Keratinocyte (primary cell): ENCODE results near the gene ZNF275. TPM values are rescaled to one million over a fixed set of nuclear protein-coding genes. Genes with fewer than 3 reads are reported as not detected.

Source experiments
- DNase-seq: peaks from one replicate; pipeline ENCODE4 v3.0.0-alpha.2; 2011; ENCODE audit warnings: low read depth, missing footprints, low spot score
- FAIRE-seq: peaks from 2 replicates; lab custom pipeline; 2011; peaks lifted over from hg19 to GRCh38; lab: Jason Lieb, UNC
- H2AFZ ChIP-seq: 2 replicates; pipeline ENCODE4 v1.6.0; 2012; ENCODE audit warnings: low read length, control low read depth, inconsistent platforms; ENCODE audit not compliant: control insufficient read depth
- H3K27ac ChIP-seq: 2 replicates; pipeline ENCODE4 v1.5.1; 2011; ENCODE audit warnings: low read length; ENCODE audit not compliant: control insufficient read depth, insufficient read depth
- H3K27me3 ChIP-seq: 3 replicates; pipeline ENCODE4 v1.6.0; 2011; ENCODE audit warnings: low read length; ENCODE audit not compliant: control insufficient read depth, insufficient read depth; ENCODE audit errors: extremely low read depth
- H3K36me3 ChIP-seq, 2 experiments: 2 replicates in 1 of 2; 3 replicates in 1 of 2; pipeline ENCODE4 v1.5.1; 2011; ENCODE audit warnings: low read length in 2 of 2, mild to moderate bottlenecking in 1 of 2; ENCODE audit not compliant: control insufficient read depth in 2 of 2, insufficient read depth in 2 of 2; ENCODE audit errors: extremely low read depth in 1 of 2
- H3K4me1 ChIP-seq: 3 replicates; pipeline ENCODE4 v1.5.1; 2011; ENCODE audit warnings: low read length; ENCODE audit not compliant: control insufficient read depth, insufficient read depth; ENCODE audit errors: extremely low read depth
- H3K4me2 ChIP-seq: 3 replicates; pipeline ENCODE4 v1.6.0; 2011; ENCODE audit warnings: low read depth, low read length; ENCODE audit not compliant: control insufficient read depth, insufficient read depth; ENCODE audit errors: extremely low read depth
- H3K4me3 ChIP-seq, 3 experiments: fragments of 200-600 bp in 1 of 3; sonication (generic) in 1 of 3; 2 replicates in 2 of 3; 3 replicates in 1 of 3; pipeline ENCODE4 v1.5.1; 2011 to 2016; ENCODE audit warnings: low read length in 3 of 3, mild to moderate bottlenecking in 3 of 3, control low read depth in 2 of 3, inconsistent platforms in 1 of 3, low read depth in 1 of 3, mixed read lengths in 1 of 3, mixed run types in 1 of 3, moderate library complexity in 1 of 3; ENCODE audit not compliant: control insufficient read depth in 2 of 3, insufficient read depth in 2 of 3; ENCODE audit errors: extremely low read depth in 1 of 3
- H3K79me2 ChIP-seq: 2 replicates; pipeline ENCODE4 v1.6.0; 2012; ENCODE audit warnings: low read length; ENCODE audit not compliant: control insufficient read depth, insufficient read depth
- H3K9ac ChIP-seq: 3 replicates; pipeline ENCODE4 v1.6.0; 2011; ENCODE audit warnings: low read length; ENCODE audit not compliant: control insufficient read depth, insufficient read depth; ENCODE audit errors: extremely low read depth
- H3K9me1 ChIP-seq: 3 replicates; pipeline ENCODE4 v1.6.0; 2011; ENCODE audit warnings: low read length; ENCODE audit not compliant: control insufficient read depth, insufficient read depth; ENCODE audit errors: extremely low read depth
- H3K9me3 ChIP-seq: 2 replicates; pipeline ENCODE4 v1.5.1; 2012; ENCODE audit warnings: low read depth, low read length; ENCODE audit not compliant: control insufficient read depth
- H4K20me1 ChIP-seq: 3 replicates; pipeline ENCODE4 v1.6.0; 2011; ENCODE audit warnings: low read length; ENCODE audit not compliant: control insufficient read depth, insufficient read depth; ENCODE audit errors: extremely low read depth
- EZH2 ChIP-seq: IDR thresholded peaks from one replicate; pipeline ENCODE4 v1.6.1; 2012; ENCODE audit warnings: inconsistent platforms, mild to moderate bottlenecking, low read length, moderate library complexity
- dilution Hi-C: fragments of 300-500 bp; cut with MboI; formaldehyde crosslinking; loops from one replicate; pipeline ENCODE4 v1.7.0; 2020; ENCODE audit warnings: low sequenced_read_pairs; ENCODE audit not compliant: extremely low pct_ligation_motif_present
- polyA plus RNA-seq, 5 experiments: library from polyadenylated mRNA; depleted of rRNA in 3 of 5; stranded (reverse) in 3 of 5; stranded (forward) in 1 of 5; unstranded in 1 of 5; fragments of >200 nt; gene quantifications; 1 replicate in 1 of 5; 2 replicates in 3 of 5; 3 replicates in 1 of 5; pipeline versions ENCODE4 v1.2.1 to v1.2.3, GENCODE V29; 2011 to 2012; ENCODE audit warnings: missing spikeins in 2 of 5, low read depth in 1 of 5, low replicate concordance in 1 of 5
- TF ChIP-seq, protein P1 (sequence below), 3 experiments: IDR thresholded peaks in 1 of 3; conservative IDR thresholded peaks in 1 of 3; optimal IDR thresholded peaks in 1 of 3; 2 replicates in 2 of 3; 3 replicates in 1 of 3; pipeline versions ENCODE3 to v1.5.1; 2011; ENCODE audit warnings: low read length in 3 of 3, mild to moderate bottlenecking in 3 of 3, moderate library complexity in 2 of 3, control low read depth in 1 of 3, inconsistent platforms in 1 of 3; ENCODE audit not compliant: insufficient read depth in 2 of 3; ENCODE audit errors: extremely low read depth in 1 of 3

The ZNF275 gene
- polyA plus RNA-seq, 1 donor (not counting 4 experiments of a cell fraction or from before 2014, with no cell fraction given) = 5.3 TPM

DNA sequence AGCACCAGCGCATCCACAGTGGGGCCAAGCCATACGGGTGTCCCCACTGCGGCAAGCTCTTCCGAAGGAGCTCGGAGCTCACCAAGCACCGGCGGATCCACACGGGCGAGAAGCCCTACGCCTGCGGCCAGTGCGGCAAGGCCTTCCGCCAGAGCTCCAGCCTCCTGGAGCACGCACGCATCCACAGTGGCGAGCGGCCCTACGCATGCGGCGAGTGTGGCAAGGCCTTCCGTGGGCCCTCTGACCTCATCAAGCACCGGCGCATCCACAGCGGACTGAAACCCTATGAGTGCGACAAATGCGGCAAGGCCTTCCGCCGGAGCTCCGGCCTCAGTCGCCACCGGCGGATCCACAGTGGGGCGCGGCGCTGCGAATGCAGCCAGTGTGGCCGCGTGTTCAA is 13.6 kb downstream of the ZNF275 start:
- H3K4me1 ChIP-seq = no peaks in the 10 kb centered on the region
- DNase-seq (no peak), FAIRE-seq (no peak)
- H3K9me1 ChIP-seq = no peaks in the 10 kb centered on the region
- TF ChIP-seq EZH2 = no peak
- TF ChIP-seq, protein P1, sequence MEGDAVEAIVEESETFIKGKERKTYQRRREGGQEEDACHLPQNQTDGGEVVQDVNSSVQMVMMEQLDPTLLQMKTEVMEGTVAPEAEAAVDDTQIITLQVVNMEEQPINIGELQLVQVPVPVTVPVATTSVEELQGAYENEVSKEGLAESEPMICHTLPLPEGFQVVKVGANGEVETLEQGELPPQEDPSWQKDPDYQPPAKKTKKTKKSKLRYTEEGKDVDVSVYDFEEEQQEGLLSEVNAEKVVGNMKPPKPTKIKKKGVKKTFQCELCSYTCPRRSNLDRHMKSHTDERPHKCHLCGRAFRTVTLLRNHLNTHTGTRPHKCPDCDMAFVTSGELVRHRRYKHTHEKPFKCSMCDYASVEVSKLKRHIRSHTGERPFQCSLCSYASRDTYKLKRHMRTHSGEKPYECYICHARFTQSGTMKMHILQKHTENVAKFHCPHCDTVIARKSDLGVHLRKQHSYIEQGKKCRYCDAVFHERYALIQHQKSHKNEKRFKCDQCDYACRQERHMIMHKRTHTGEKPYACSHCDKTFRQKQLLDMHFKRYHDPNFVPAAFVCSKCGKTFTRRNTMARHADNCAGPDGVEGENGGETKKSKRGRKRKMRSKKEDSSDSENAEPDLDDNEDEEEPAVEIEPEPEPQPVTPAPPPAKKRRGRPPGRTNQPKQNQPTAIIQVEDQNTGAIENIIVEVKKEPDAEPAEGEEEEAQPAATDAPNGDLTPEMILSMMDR (optimal IDR thresholded peaks at IDR 0.05 in 1 of 3, IDR thresholded peaks at IDR 0.05 in 1 of 3, conservative IDR thresholded peaks at IDR 0.05 in 1 of 3; ENCODE audit: extremely low read depth in 1 of 3, insufficient read depth in 2 of 3, low read length in 3 of 3) = no peak
- H3K4me3 ChIP-seq = no peak overlapping the region
- H3K27ac ChIP-seq = no peak overlapping the region
- no peak overlapping the region for H2AFZ ChIP-seq
- no peaks in the 10 kb centered on the region for H4K20me1 ChIP-seq
- no peaks in the 10 kb centered on the region for H3K27me3 ChIP-seq
- H3K36me3 ChIP-seq = peaks cover 0 to 4% of the 10 kb centered on the region in 2 experiments
- H3K79me2 ChIP-seq = no peaks in the 10 kb centered on the region
- H3K9me3 ChIP-seq = no peaks in the 10 kb centered on the region
- no peak overlapping the region for H3K4me2 ChIP-seq
- no peak overlapping the region for H3K9ac ChIP-seq
- dilution Hi-C loops = no loop called here

DNA sequence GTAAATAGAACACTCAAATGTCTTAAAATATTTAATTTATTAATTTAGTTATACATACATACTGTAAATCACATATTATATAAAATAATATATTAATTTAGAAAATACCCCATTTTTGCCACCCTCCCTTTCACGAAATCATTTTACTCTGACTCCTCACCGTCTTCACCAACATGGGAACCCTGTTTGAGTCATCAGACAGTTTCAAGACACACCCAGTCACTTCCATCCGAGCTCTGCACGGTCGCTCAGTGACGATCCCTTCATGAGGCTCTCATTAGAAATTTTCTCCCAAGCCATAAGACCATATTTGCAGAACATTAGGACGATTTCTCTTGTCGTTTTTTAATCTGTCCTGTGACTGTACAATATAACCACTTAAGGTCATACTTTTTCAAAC is 14.5 kb downstream of the ZNF275 start:
- no peak for FAIRE-seq
- dilution Hi-C loops = no loop called here
- Histone ChIP-seq H2AFZ (no peak overlapping the region), H3K9me1 (no peaks in the 10 kb centered on the region), H3K27me3 (no peaks in the 10 kb centered on the region), H4K20me1 (no peaks in the 10 kb centered on the region), H3K4me3 (no peak overlapping the region), H3K4me2 (no peak overlapping the region), H3K36me3 (peaks cover 0 to 4% of the 10 kb centered on the region in 2 experiments), H3K27ac (no peak overlapping the region), H3K4me1 (no peaks in the 10 kb centered on the region), H3K9ac (no peak overlapping the region), H3K9me3 (no peaks in the 10 kb centered on the region), H3K79me2 (no peaks in the 10 kb centered on the region)
- no peak for DNase-seq
- TF ChIP-seq, protein P1 (optimal IDR thresholded peaks at IDR 0.05 in 1 of 3, IDR thresholded peaks at IDR 0.05 in 1 of 3, conservative IDR thresholded peaks at IDR 0.05 in 1 of 3; ENCODE audit: extremely low read depth in 1 of 3, insufficient read depth in 2 of 3, low read length in 3 of 3) = no peak
- TF ChIP-seq EZH2 = no peak
